BLaER1 (cell line): Measurements from ENCODE around the gene KRT76.

Experiments used
- H3K27ac ChIP-seq: shearing (Covaris generic); formaldehyde crosslinking; 2 replicates; pipeline ENCODE4 v1.8.1; 2022
- H3K27me3 ChIP-seq: shearing (Covaris generic); formaldehyde crosslinking; 2 replicates; pipeline ENCODE4 v1.8.1; 2022
- H3K36me3 ChIP-seq: shearing (Covaris generic); formaldehyde crosslinking; 2 replicates; pipeline ENCODE4 v1.8.1; 2022
- H3K4me1 ChIP-seq: shearing (Covaris generic); formaldehyde crosslinking; 2 replicates; pipeline ENCODE4 v1.8.1; 2022
- H3K4me2 ChIP-seq: shearing (Covaris generic); formaldehyde crosslinking; 2 replicates; pipeline ENCODE4 v1.8.1; 2022
- H3K4me3 ChIP-seq: shearing (Covaris generic); formaldehyde crosslinking; 2 replicates; pipeline ENCODE4 v1.8.1; 2022
- H3K9ac ChIP-seq: shearing (Covaris generic); formaldehyde crosslinking; 2 replicates; pipeline ENCODE4 v1.8.1; 2022
- H3K9me3 ChIP-seq: shearing (Covaris generic); formaldehyde crosslinking; 2 replicates; pipeline ENCODE4 v1.8.1; 2022
- H4K20me1 ChIP-seq: shearing (Covaris generic); formaldehyde crosslinking; 2 replicates; pipeline ENCODE4 v1.8.1; 2022
- Cebpa-rat ChIP-seq: shearing (Covaris generic); IDR thresholded peaks from 2 replicates; pipeline ENCODE4 v1.8.1; 2022

Gene KRT76

GRCh38 chr12:52749827-52750226, 27.3 kb downstream of the KRT76 start:
- no peaks in the 10 kb centered on the region for H3K36me3 ChIP-seq

GRCh38 chr12:52748578-52748977, 28.6 kb downstream of the KRT76 start:
- no peak overlapping the region for H3K27ac ChIP-seq
- H3K9me3 ChIP-seq, result no peaks in the 10 kb centered on the region
- H4K20me1 ChIP-seq, result no peaks in the 10 kb centered on the region
- no peaks in the 10 kb centered on the region for H3K27me3 ChIP-seq
- TF ChIP-seq Cebpa-rat, result no peak
- H3K4me1 ChIP-seq, result peaks cover 18% of the 10 kb centered on the region
- no peak overlapping the region for H3K4me3 ChIP-seq
- H3K4me2 ChIP-seq, result peak overlapping the region; percentile 74
- H3K36me3 ChIP-seq, result no peaks in the 10 kb centered on the region
- no peak overlapping the region for H3K9ac ChIP-seq

More at GRCh38 chr12:52749827-52750226, 27.3 kb downstream of the KRT76 start:
- Histone ChIP-seq H3K9ac (no peak overlapping the region), H4K20me1 (no peaks in the 10 kb centered on the region), H3K27me3 (no peaks in the 10 kb centered on the region), H3K4me3 (no peak overlapping the region), H3K4me1 (peaks cover 18% of the 10 kb centered on the region), H3K9me3 (no peaks in the 10 kb centered on the region), H3K4me2 (no peak overlapping the region), H3K27ac (no peak overlapping the region)
- no peak for TF ChIP-seq Cebpa-rat

GRCh38 chr12:52745554-52745953, 31.6 kb downstream of the KRT76 start:
- TF ChIP-seq Cebpa-rat, result no peak
- no peak overlapping the region for H3K4me3 ChIP-seq
- H4K20me1 ChIP-seq, result no peaks in the 10 kb centered on the region
- no peaks in the 10 kb centered on the region for H3K27me3 ChIP-seq
- peaks cover 18% of the 10 kb centered on the region for H3K4me1 ChIP-seq
- no peak overlapping the region for H3K4me2 ChIP-seq
- H3K36me3 ChIP-seq, result no peaks in the 10 kb centered on the region
- no peaks in the 10 kb centered on the region for H3K9me3 ChIP-seq
- no peak overlapping the region for H3K9ac ChIP-seq
- H3K27ac ChIP-seq, result no peak overlapping the region

GRCh38 chr12:52744493-52745156, 32.5 kb downstream of the KRT76 start:
- Histone ChIP-seq H3K4me3 (no peak overlapping the region), H3K27me3 (no peaks in the 10 kb centered on the region), H3K4me2 (no peak overlapping the region), H3K27ac (no peak overlapping the region), H3K4me1 (peaks cover 18% of the 10 kb centered on the region), H3K9ac (no peak overlapping the region), H3K36me3 (no peaks in the 10 kb centered on the region), H4K20me1 (no peaks in the 10 kb centered on the region), H3K9me3 (no peaks in the 10 kb centered on the region)
- TF ChIP-seq Cebpa-rat, result no peak

GRCh38 chr12:52742822-52743457, 34.2 kb downstream of the KRT76 start:
- Histone ChIP-seq H3K4me1 (peaks cover 6% of the 10 kb centered on the region), H4K20me1 (no peaks in the 10 kb centered on the region), H3K9me3 (no peaks in the 10 kb centered on the region), H3K27me3 (no peaks in the 10 kb centered on the region), H3K9ac (no peak overlapping the region), H3K4me3 (no peak overlapping the region), H3K36me3 (no peaks in the 10 kb centered on the region), H3K27ac (no peak overlapping the region), H3K4me2 (no peak overlapping the region)
- no peak for TF ChIP-seq Cebpa-rat

- Histone ChIP-seq H3K9ac (no peak overlapping the region), H3K4me1 (no peaks in the 10 kb centered on the region), H3K36me3 (no peaks in the 10 kb centered on the region), H4K20me1 (no peaks in the 10 kb centered on the region), H3K9me3 (no peaks in the 10 kb centered on the region), H3K27ac (no peak overlapping the region), H3K27me3 (no peaks in the 10 kb centered on the region), H3K4me3 (no peak overlapping the region), H3K4me2 (no peak overlapping the region)
- no peak for TF ChIP-seq Cebpa-rat
Measured at GRCh38 chr12:52742196-52742580, 35.0 kb downstream of the KRT76 start.

GRCh38 chr12:52741375-52742195, 35.6 kb downstream of the KRT76 start:
- no peaks in the 10 kb centered on the region for H4K20me1 ChIP-seq
- H3K4me2 ChIP-seq, result no peak overlapping the region
- no peaks in the 10 kb centered on the region for H3K9me3 ChIP-seq
- no peaks in the 10 kb centered on the region for H3K36me3 ChIP-seq
- no peaks in the 10 kb centered on the region for H3K4me1 ChIP-seq
- H3K27ac ChIP-seq, result no peak overlapping the region
- TF ChIP-seq Cebpa-rat, result no peak
- H3K27me3 ChIP-seq, result no peaks in the 10 kb centered on the region
- H3K4me3 ChIP-seq, result no peak overlapping the region
- no peak overlapping the region for H3K9ac ChIP-seq

- no peaks in the 10 kb centered on the region for H3K4me1 ChIP-seq
- no peaks in the 10 kb centered on the region for H4K20me1 ChIP-seq
- no peaks in the 10 kb centered on the region for H3K36me3 ChIP-seq
- H3K27me3 ChIP-seq, result no peaks in the 10 kb centered on the region
- H3K9ac ChIP-seq, result no peak overlapping the region
- H3K4me3 ChIP-seq, result no peak overlapping the region
- no peak overlapping the region for H3K4me2 ChIP-seq
- H3K27ac ChIP-seq, result no peak overlapping the region
- no peak for TF ChIP-seq Cebpa-rat
- no peaks in the 10 kb centered on the region for H3K9me3 ChIP-seq
Measured at GRCh38 chr12:52740584-52740983, 36.6 kb downstream of the KRT76 start.

GRCh38 chr12:52739963-52740362, 37.2 kb downstream of the KRT76 start:
- no peak for TF ChIP-seq Cebpa-rat
- Histone ChIP-seq H4K20me1 (no peaks in the 10 kb centered on the region), H3K27ac (no peak overlapping the region), H3K36me3 (no peaks in the 10 kb centered on the region), H3K27me3 (no peaks in the 10 kb centered on the region), H3K4me2 (no peak overlapping the region), H3K9ac (no peak overlapping the region), H3K4me1 (no peaks in the 10 kb centered on the region), H3K9me3 (no peaks in the 10 kb centered on the region), H3K4me3 (no peak overlapping the region)
